HepG2 (cell line): ENCODE measurements around the gene PPP2R5D.

ENCODE experiments used
- CREB1 ChIP-seq, 2 experiments: fragments of 450-650 bp in 1 of 2; IDR thresholded peaks; 2 replicates each; pipeline ENCODE4 v1.6.1; 2016 to 2017; ENCODE audit warnings: control low read depth in 1 of 2, mild to moderate bottlenecking in 1 of 2, missing compliant biosample characterization in 1 of 2, missing genetic modification characterization in 1 of 2
- FOXA1 ChIP-seq, 2 experiments: fragments of 450-650 bp in 1 of 2; sonication (generic) in 1 of 2; formaldehyde crosslinking in 1 of 2; IDR thresholded peaks; 2 replicates each; pipeline versions ENCODE4 v1.4.0 to v1.6.1; 2016 to 2020; ENCODE audit warnings: missing genetic modification reagents in 1 of 2
- RNF2 ChIP-seq: fragments of 450-650 bp; conservative IDR thresholded peaks from 2 replicates; pipeline ENCODE4 v1.6.1; 2016; ENCODE audit warnings: low read depth
- TBL1XR1 ChIP-seq: fragments of 150-350 bp; IDR thresholded peaks from 2 replicates; pipeline ENCODE4 v1.6.1; 2014; ENCODE audit warnings: borderline replicate concordance, low read length; ENCODE audit not compliant: partially characterized antibody
- ZFX ChIP-seq: sonication (generic); formaldehyde crosslinking; IDR thresholded peaks from 2 replicates; pipeline ENCODE4 v1.4.0; 2020; ENCODE audit warnings: mild to moderate bottlenecking, low read depth, missing genetic modification reagents, moderate library complexity

DNA sequence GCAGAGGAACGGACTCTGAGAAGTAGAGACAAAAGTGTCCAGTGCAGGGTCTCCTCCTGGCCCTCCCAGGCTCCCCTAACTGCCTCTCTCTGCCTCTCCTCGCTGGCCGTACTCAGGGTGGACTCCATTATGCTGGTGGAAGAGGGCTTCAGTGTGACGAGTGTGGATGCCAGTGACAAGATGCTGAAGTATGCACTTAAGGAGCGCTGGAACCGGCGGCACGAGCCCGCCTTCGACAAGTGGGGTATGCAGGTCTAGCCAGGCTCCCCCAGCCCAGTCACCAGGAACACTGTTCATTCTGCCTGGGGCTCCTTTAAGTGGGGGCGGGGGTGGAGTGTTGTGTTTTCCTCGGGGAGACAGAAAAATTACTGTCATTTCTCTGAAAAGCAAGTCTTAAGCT is 22.3 kb upstream of the PPP2R5D start:
- TF ChIP-seq RNF2 (no peak), ZFX (no peak), FOXA1 (IDR thresholded peaks at IDR 0.05) (no peak), FOXA1 (CRISPR knock-in tag; IDR thresholded peaks at IDR 0.05) (no peak), CREB1 (IDR thresholded peaks at IDR 0.05) (no peak), CREB1 (CRISPR knock-in tag; IDR thresholded peaks at IDR 0.05) (no peak), TBL1XR1 (no peak)
